Aorta (tissue), 5 donors: ENCODE data around the gene DDX21. TPM values are rescaled to one million over a fixed set of nuclear protein-coding genes. Genes with fewer than 3 reads are reported as not detected.
"Not testable (repeated sequence)": the region's sequence is repeated elsewhere in the genome, so short reads cannot be mapped to it uniquely, and the experiment has no call there.

Experiments
- ATAC-seq: fragments of 200-7000 bp; cut with Tn5 transposase; one replicate; pipeline ENCODE4 v1.9.1; 2022; ENCODE audit warnings: moderate library complexity; ENCODE audit not compliant: low FRiP score
- DNase-seq, 2 donors: peaks; one replicate each; pipeline ENCODE4 v3.0.0-alpha.2; 2020
- H3K27ac ChIP-seq, 2 donors: one replicate each; pipeline ENCODE4 v1.5.1; 2013; ENCODE audit warnings: low read length in 2 of 2, mild to moderate bottlenecking in 2 of 2, moderate library complexity in 2 of 2, control low read depth in 1 of 2, inconsistent platforms in 1 of 2, low read depth in 1 of 2
- H3K27me3 ChIP-seq, 2 donors: one replicate each; pipeline ENCODE4 v1.6.1; 2013; ENCODE audit warnings: control low read depth in 1 of 2, low read length in 1 of 2, mild to moderate bottlenecking in 1 of 2, moderate library complexity in 1 of 2; ENCODE audit not compliant: insufficient read depth in 2 of 2, control insufficient read depth in 1 of 2
- H3K36me3 ChIP-seq, 2 donors: one replicate each; pipeline ENCODE4 v1.6.1; 2013; ENCODE audit warnings: control low read depth in 1 of 2, low read length in 1 of 2, mild to moderate bottlenecking in 1 of 2; ENCODE audit not compliant: insufficient read depth in 2 of 2, control insufficient read depth in 1 of 2
- H3K4me1 ChIP-seq, 2 donors: one replicate each; pipeline ENCODE4 v1.6.1; 2013; ENCODE audit warnings: low read length in 2 of 2, control low read depth in 1 of 2, mild to moderate bottlenecking in 1 of 2, moderate library complexity in 1 of 2; ENCODE audit not compliant: insufficient read depth in 2 of 2, control insufficient read depth in 1 of 2
- H3K4me3 ChIP-seq, 2 donors: one replicate each; pipeline ENCODE4 v1.5.1; 2013; ENCODE audit warnings: low read length in 2 of 2, control low read depth in 1 of 2, mild to moderate bottlenecking in 1 of 2
- H3K9me3 ChIP-seq: one replicate; pipeline ENCODE4 v1.6.1; 2013; ENCODE audit warnings: mild to moderate bottlenecking, low read length; ENCODE audit not compliant: control insufficient read depth
- WGBS, 2 donors: extraction: QIAGEN DNeasy Blood & Tissue Kit; methylation state at CpG; one replicate each; pipeline ENCODE4 v1.1.7; 2013; 5-methylcytosine and 5-hydroxymethylcytosine counted together
- intact Hi-C, 2 donors: fragments of 100-400 bp; cut with DNase I; formaldehyde crosslinking; loops; one replicate each; pipeline versions ENCODE4 v1.14.2 to v1.15.0; 2022
- polyA plus RNA-seq, 2 donors: library from polyadenylated mRNA; stranded (reverse); fragments of 200-250 nt; gene quantifications; one replicate each; pipeline ENCODE4 v1.2.3, GENCODE V29; 2013
- total RNA-seq, 2 donors: library from RNA; stranded (reverse); fragmentation: NEBNext Ultra II Directional; extraction: Animal tissue kit (Norgen Biotek cat#: 25700); gene quantifications; one replicate each; pipeline ENCODE4 v1.2.1, GENCODE V29; 2021
- donor health status: healthy with polysubstance abuse.
- donor health status: Bipolar disorder and iron deficiency.
- donor health status: DM: no; HTN: no; CAD: no.
- donor health status: DM: no; HTN: no; CAD: no.
- donor health status: DM: yes; HTN: yes; CAD: no.

The DDX21 gene
- total and polyA plus RNA-seq, 4 donors = 13.7 to 52.4 (median 28.5) TPM

GRCh38 chr10:68940917-68941316, 15.1 kb upstream of the DDX21 start:
- DNase-seq, H3K9me3 ChIP-seq, H3K27ac ChIP-seq, H3K4me1 ChIP-seq, H3K36me3 ChIP-seq, H3K27me3 ChIP-seq, intact Hi-C loops, H3K4me3 ChIP-seq, ATAC-seq: not testable (repeated sequence)

DNA sequence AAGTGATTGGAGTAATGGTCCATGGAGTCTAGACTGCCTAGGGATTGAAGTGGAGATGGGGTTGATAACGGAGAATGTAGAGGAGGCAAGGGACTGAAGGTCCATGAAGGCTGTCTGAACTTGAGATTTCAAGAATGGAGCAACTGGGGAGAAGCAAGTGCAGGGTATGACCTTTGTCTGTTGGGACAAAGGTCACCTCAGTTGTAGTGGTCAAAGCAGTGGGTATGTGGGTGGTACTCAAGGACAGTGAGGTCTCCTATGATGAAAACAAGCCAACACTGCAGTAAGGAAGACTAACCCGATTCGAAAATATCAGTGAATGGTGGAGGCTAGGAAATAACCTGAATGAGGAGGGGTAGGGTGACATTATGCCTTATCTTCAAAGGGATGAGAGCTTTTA, 5.4 kb upstream of the DDX21 start:
- Histone ChIP-seq H3K27ac (no peak overlapping the region), H3K36me3 (no peaks in the 10 kb centered on the region), H3K9me3 (no peaks in the 10 kb centered on the region), H3K27me3 (no peaks in the 10 kb centered on the region), H3K4me3 (no peak overlapping the region), H3K4me1 (no peaks in the 10 kb centered on the region)
- intact Hi-C loops = no loop called here
- no peak for ATAC-seq
- no peak for DNase-seq
- 89 to 93% methylated on average over 3 of the region's 3 CpGs for WGBS, 2 donors

- Histone ChIP-seq H3K4me1 (peaks cover 0 to 8% of the 10 kb centered on the region in 2 donors), H3K9me3 (no peaks in the 10 kb centered on the region), H3K27me3 (no peaks in the 10 kb centered on the region), H3K36me3 (no peaks in the 10 kb centered on the region), H3K4me3 (no peak overlapping the region), H3K27ac (no peak overlapping the region)
- intact Hi-C loops = no loop called here
- DNase-seq = no peak
- 92 to 93% methylated on average over 12 of the region's 12 CpGs for WGBS, 2 donors
- no peak for ATAC-seq
These were observed 1.1 kb upstream of the DDX21 start for GRCh38 chr10:68954904-68955303.

DNA sequence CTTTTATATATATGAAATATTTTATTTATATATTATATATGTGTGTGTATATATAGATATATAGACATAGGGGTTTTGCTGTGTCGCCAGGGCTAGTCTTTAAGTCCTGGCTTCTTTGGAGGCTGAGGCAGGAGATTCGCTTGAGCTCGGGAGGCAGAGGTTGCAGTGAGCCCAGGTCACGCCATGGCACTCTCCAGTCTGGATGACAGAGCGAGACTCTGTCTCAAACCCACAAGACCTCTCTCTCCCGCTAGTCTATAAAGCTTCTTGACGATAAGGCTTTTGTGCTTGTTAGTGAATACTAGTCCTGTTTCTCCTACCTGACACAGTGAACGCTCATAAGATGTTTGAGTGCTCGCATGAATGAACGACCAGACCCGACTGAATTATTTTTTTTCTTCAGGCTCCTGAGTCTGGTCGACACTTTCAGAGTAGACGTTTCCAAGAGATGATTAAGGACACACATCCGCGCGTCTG, 577 bp upstream of the DDX21 start:
- H3K36me3 ChIP-seq = no peaks in the 10 kb centered on the region

DNA sequence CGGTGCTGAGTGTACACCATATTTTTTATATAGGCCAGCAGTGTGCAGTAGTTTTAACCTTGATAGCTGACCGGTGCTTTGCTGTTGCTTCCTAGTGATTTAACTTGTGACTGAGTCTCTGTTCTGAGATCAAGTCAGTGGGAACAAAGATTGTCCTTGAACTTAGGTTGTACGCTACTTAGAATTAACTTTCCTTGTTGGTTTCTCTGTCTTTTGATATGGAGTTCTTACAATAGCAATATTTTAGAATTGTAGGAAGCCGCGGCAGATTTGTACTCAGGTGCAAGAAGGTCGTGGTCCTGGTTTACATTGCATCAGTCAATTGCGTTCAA, 1.3 kb downstream of the DDX21 start:
- ATAC-seq = no peak
- no peaks in the 10 kb centered on the region for H3K27me3 ChIP-seq
- 60 to 67% methylated on average over 7 of the region's 7 CpGs for WGBS, 2 donors
- H3K9me3 ChIP-seq = no peaks in the 10 kb centered on the region
- peak overlapping the region; percentile 64 to 66 for H3K4me3 ChIP-seq
- H3K27ac ChIP-seq = no peak overlapping the region
- H3K4me1 ChIP-seq = peaks cover 0 to 8% of the 10 kb centered on the region in 2 donors
- intact Hi-C loops = loop anchor here in 1 of 2 donors (2.0 kb wide), 1 partner anchor 32 kb away; the partner anchor contains the start of gene KIFBP
- DNase-seq = no peak
- H3K36me3 ChIP-seq = no peaks in the 10 kb centered on the region

More for the DNA sequence above, 577 bp upstream of the DDX21 start:
- peak; percentile 5 for ATAC-seq
- H3K4me3 ChIP-seq = peak overlapping the region; percentile 66 to 83
- intact Hi-C loops = no loop called here
- DNase-seq = no peak
- no peaks in the 10 kb centered on the region for H3K9me3 ChIP-seq
- H3K4me1 ChIP-seq = peaks cover 0 to 8% of the 10 kb centered on the region in 2 donors
- no peaks in the 10 kb centered on the region for H3K27me3 ChIP-seq
- H3K27ac ChIP-seq = peak overlapping the region in 1 of 2 donors; percentile 97
- WGBS, 2 donors = 6% methylated on average over 16 of the region's 16 CpGs

GRCh38 chr10:68957654-68958053, 1.7 kb downstream of the DDX21 start:
- ATAC-seq = no peak
- WGBS, 2 donors = 59 to 65% methylated on average over 3 of the region's 3 CpGs

GRCh38 chr10:68959695-68960527, 3.9 kb downstream of the DDX21 start:
- no peak for ATAC-seq
- Histone ChIP-seq H3K27ac (no peak overlapping the region), H3K9me3 (no peaks in the 10 kb centered on the region), H3K4me1 (peaks cover 0 to 8% of the 10 kb centered on the region in 2 donors), H3K4me3 (no peak overlapping the region), H3K36me3 (peaks cover 3 to 8% of the 10 kb centered on the region in 2 donors), H3K27me3 (no peaks in the 10 kb centered on the region)
- no peak for DNase-seq
- intact Hi-C loops = no loop called here
- 93% methylated on average over 4 of the region's 4 CpGs for WGBS, 2 donors

More at GRCh38 chr10:68957654-68958053, 1.7 kb downstream of the DDX21 start:
- Histone ChIP-seq H3K4me1 (peaks cover 0 to 8% of the 10 kb centered on the region in 2 donors), H3K27me3 (no peaks in the 10 kb centered on the region), H3K36me3 (no peaks in the 10 kb centered on the region), H3K27ac (no peak overlapping the region), H3K9me3 (no peaks in the 10 kb centered on the region), H3K4me3 (peak overlapping the region in 1 of 2 donors; percentile 66)
- intact Hi-C loops = loop anchor here in 1 of 2 donors (2.0 kb wide), 1 partner anchor 31 kb away; the partner anchor contains the start of gene KIFBP
- DNase-seq = no peak

- no peak overlapping the region for H3K27ac ChIP-seq
- peaks cover 12 to 13% of the 10 kb centered on the region in 2 donors for H3K36me3 ChIP-seq
- 93 to 95% methylated on average over 4 of the region's 4 CpGs for WGBS, 2 donors
- no peak overlapping the region for H3K4me3 ChIP-seq
- intact Hi-C loops = no loop called here
- no peaks in the 10 kb centered on the region for H3K9me3 ChIP-seq
- no peaks in the 10 kb centered on the region for H3K4me1 ChIP-seq
- ATAC-seq (no peak), DNase-seq (no peak)
- no peaks in the 10 kb centered on the region for H3K27me3 ChIP-seq
These were observed 7.2 kb downstream of the DDX21 start for GRCh38 chr10:68963151-68963550.

DNA sequence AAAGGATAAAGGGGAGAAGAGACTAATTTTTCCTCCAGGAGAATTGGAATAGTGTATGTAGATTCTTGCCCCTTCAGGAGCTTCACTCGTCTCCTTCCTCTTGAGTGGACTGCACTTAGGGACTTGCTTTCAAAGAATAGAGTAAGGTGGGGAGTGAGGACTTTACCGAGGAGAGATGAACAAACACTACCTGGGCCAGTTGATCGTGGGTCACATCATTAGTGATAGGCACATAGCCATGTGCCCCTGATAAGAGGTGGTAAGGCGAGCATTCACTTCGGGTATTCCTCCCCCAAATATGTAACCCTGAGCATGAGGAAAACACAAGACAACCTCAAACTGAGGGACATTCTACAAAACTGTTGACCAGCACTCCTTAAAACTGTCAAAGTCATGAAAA, 18.0 kb downstream of the DDX21 start:
- H3K9me3 ChIP-seq = no peaks in the 10 kb centered on the region
- intact Hi-C loops = no loop called here
- H3K36me3 ChIP-seq = peaks cover 7 to 23% of the 10 kb centered on the region in 2 donors

More for the DNA sequence above, 18.0 kb downstream of the DDX21 start:
- Histone ChIP-seq H3K4me1 (no peaks in the 10 kb centered on the region), H3K4me3 (no peak overlapping the region), H3K27me3 (no peaks in the 10 kb centered on the region), H3K27ac (no peak overlapping the region)
- 77 to 82% methylated on average over 5 of the region's 5 CpGs for WGBS, 2 donors
- no peak for DNase-seq
- no peak for ATAC-seq
